NB4 (cell line): Measurements from ENCODE around the gene KCNK3.

Source experiments
- DNase-seq: peaks from one replicate; pipeline ENCODE4 v3.0.0; 2010; ENCODE audit warnings: low read depth
- H3K4me3 ChIP-seq: one replicate; pipeline ENCODE4 v1.5.1; 2011; ENCODE audit warnings: mild to moderate bottlenecking, low read depth, low read length, moderate library complexity
- CTCF ChIP-seq: IDR thresholded peaks from one replicate; pipeline ENCODE4 v1.5.1; 2012; ENCODE audit warnings: low read depth, low read length
- MYC ChIP-seq: IDR thresholded peaks from 2 replicates; pipeline ENCODE4 v1.6.1; 2011; ENCODE audit warnings: low read depth, low read length
- POLR2A ChIP-seq: IDR thresholded peaks from 2 replicates; pipeline ENCODE4 v1.6.1; 2011; ENCODE audit warnings: mild to moderate bottlenecking; ENCODE audit not compliant: insufficient read length; ENCODE audit errors: extremely low read depth
- TF ChIP-seq, protein P1 (sequence below): IDR thresholded peaks from 2 replicates; pipeline ENCODE4 v1.6.1; 2011; ENCODE audit warnings: low read depth, low read length

Gene KCNK3

DNA sequence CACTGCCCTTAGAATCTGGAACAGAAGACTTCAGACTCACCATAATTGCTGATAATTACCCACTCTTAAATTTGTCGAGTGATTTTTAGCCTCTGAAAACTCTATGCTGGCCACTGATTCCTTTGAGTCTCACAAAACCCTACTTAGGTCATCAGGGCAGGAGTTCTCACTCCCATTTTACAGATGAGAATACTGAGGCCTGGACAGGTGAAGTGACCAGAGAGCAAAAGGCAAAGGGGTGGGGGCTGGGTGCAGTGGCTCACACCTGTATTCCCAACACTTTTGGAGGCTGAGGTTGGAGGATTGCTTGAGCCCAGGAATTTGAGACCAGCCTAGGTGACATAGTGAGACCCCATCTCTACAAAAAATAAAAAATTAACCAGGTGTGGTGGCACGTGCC lies 36.8 kb downstream of the KCNK3 start:
- no peak for DNase-seq
- TF ChIP-seq MYC (no peak), CTCF (no peak), POLR2A (no peak)
- TF ChIP-seq, protein P1, sequence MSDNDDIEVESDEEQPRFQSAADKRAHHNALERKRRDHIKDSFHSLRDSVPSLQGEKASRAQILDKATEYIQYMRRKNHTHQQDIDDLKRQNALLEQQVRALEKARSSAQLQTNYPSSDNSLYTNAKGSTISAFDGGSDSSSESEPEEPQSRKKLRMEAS = no peak
- no peak overlapping the region for H3K4me3 ChIP-seq

- DNase-seq = no peak
- TF ChIP-seq POLR2A (no peak), CTCF (no peak), MYC (no peak)
- TF ChIP-seq, protein P1 = no peak
- no peak overlapping the region for H3K4me3 ChIP-seq
Observed at GRCh38 chr2:26730549-26731344, 38.2 kb downstream of the KCNK3 start.

GRCh38 chr2:26731714-26732113 lies 39.2 kb downstream of the KCNK3 start:
- DNase-seq = no peak
- TF ChIP-seq MYC = no peak
- no peak for TF ChIP-seq POLR2A
- TF ChIP-seq CTCF = no peak
- TF ChIP-seq, protein P1 = no peak
- H3K4me3 ChIP-seq = no peak overlapping the region

GRCh38 chr2:26732446-26732845 lies 39.9 kb downstream of the KCNK3 start:
- H3K4me3 ChIP-seq = no peak overlapping the region
- DNase-seq = no peak
- TF ChIP-seq CTCF (no peak), POLR2A (no peak), MYC (no peak)
- TF ChIP-seq, protein P1 = no peak

GRCh38 chr2:26733413-26733812 lies 40.9 kb downstream of the KCNK3 start:
- DNase-seq = no peak
- TF ChIP-seq MYC (no peak), POLR2A (no peak), CTCF (no peak)
- TF ChIP-seq, protein P1 = no peak

More at GRCh38 chr2:26733413-26733812, 40.9 kb downstream of the KCNK3 start:
- no peak overlapping the region for H3K4me3 ChIP-seq
